Lower leg skin (tissue), 4 donors: Measurements from ENCODE around the gene RITA1. TPM values are rescaled to one million over a fixed set of nuclear protein-coding genes. Genes with fewer than 3 reads are reported as not detected.

Experiments
- DNase-seq, 2 donors: peaks; one replicate each; pipeline ENCODE4 v3.0.0-alpha.2; 2019; ENCODE audit warnings: low spot score in 2 of 2
- H3K4me3 ChIP-seq: fragments of 200-600 bp; sonication (generic); 2 replicates; pipeline ENCODE4 v1.5.1; 2017; ENCODE audit warnings: mild to moderate bottlenecking, low read depth; ENCODE audit not compliant: poor library complexity, severe bottlenecking
- CTCF ChIP-seq, 3 donors: fragments of 450-650 bp; IDR thresholded peaks; one replicate each; pipeline ENCODE4 v1.5.1; 2016; ENCODE audit warnings: antibody characterized with exemption in 3 of 3, mild to moderate bottlenecking in 3 of 3, moderate library complexity in 2 of 3
- POLR2A ChIP-seq, 2 donors: fragments of 450-650 bp; IDR thresholded peaks; one replicate each; pipeline ENCODE4 v1.6.1; 2016 to 2017; ENCODE audit warnings: antibody characterized with exemption in 2 of 2, mild to moderate bottlenecking in 1 of 2, moderate library complexity in 1 of 2
- WGBS, 2 donors: methylation state at CpG; one replicate each; pipeline ENCODE4 v1.1.5; 2018; 5-methylcytosine and 5-hydroxymethylcytosine counted together
- intact Hi-C: fragments of 100-400 bp; cut with DNase I; formaldehyde crosslinking; loops from one replicate; pipeline ENCODE4 v1.15.0; 2023; ENCODE audit warnings: low total_unique reads
- total RNA-seq, 4 donors: library from RNA; depleted of rRNA; stranded (reverse); fragments of >200 nt; gene quantifications; one replicate each; pipeline ENCODE4 v1.1.0, GENCODE V29; 2016

Gene RITA1
- total RNA-seq, 4 donors from 2014 or later = 14.5 to 25.8 (median 18.8) TPM

GRCh38 chr12:113200021-113200797 lies 14.7 kb downstream of the RITA1 start:
- WGBS, 2 donors = 89 to 91% methylated on average over 12 of the region's 12 CpGs
- intact Hi-C loops = loop anchor here (10.0 kb wide), 1 partner anchor 225 kb away; the partner anchor contains the start of gene SDSL
- DNase-seq = no peak
- TF ChIP-seq CTCF (IDR thresholded peaks at IDR 0.05) = no peak
- no peak overlapping the region for H3K4me3 ChIP-seq

GRCh38 chr12:113201187-113202177 lies 16.0 kb downstream of the RITA1 start:
- TF ChIP-seq POLR2A (IDR thresholded peaks at IDR 0.05) = no peak
- TF ChIP-seq CTCF (IDR thresholded peaks at IDR 0.05) = no peak
- DNase-seq = no peak
- H3K4me3 ChIP-seq = no peak overlapping the region
- intact Hi-C loops = loop anchor here (10.0 kb wide), 1 partner anchor 223 kb away; the partner anchor contains the start of gene SDSL
- 89 to 92% methylated on average over 11 to 14 of the region's 14 CpGs for WGBS, 2 donors

GRCh38 chr12:113202300-113203075 lies 17.0 kb downstream of the RITA1 start:
- WGBS, 2 donors = 85 to 88% methylated on average over 4 of the region's 4 CpGs
- H3K4me3 ChIP-seq = no peak overlapping the region
- intact Hi-C loops = loop anchor here (10.0 kb wide), 1 partner anchor 222 kb away; the partner anchor contains the start of gene SDSL
- DNase-seq = no peak
- no peak for TF ChIP-seq CTCF (IDR thresholded peaks at IDR 0.05)
- no peak for TF ChIP-seq POLR2A (IDR thresholded peaks at IDR 0.05)

- intact Hi-C loops = loop anchor here (10.0 kb wide), 1 partner anchor 221 kb away; the partner anchor contains the start of gene SDSL
- no peak for TF ChIP-seq CTCF (IDR thresholded peaks at IDR 0.05)
- no peak for TF ChIP-seq POLR2A (IDR thresholded peaks at IDR 0.05)
- H3K4me3 ChIP-seq = no peak overlapping the region
- no peak for DNase-seq
- 89 to 91% methylated on average over 8 of the region's 8 CpGs for WGBS, 2 donors
These were observed 18.6 kb downstream of the RITA1 start for GRCh38 chr12:113203852-113204760.
